ENCODE results near the gene SMCO2. TPM values are rescaled to one million over a fixed set of nuclear protein-coding genes. Genes with fewer than 3 reads are reported as not detected.

The SMCO2 gene
- total and polyA plus RNA-seq, 4 donors: not detected

GRCh38 chr12:27436029-27436428, 10.5 kb upstream of the SMCO2 start (continued):
- TF ChIP-seq CTCF (IDR thresholded peaks at IDR 0.05; ENCODE audit: low read depth, low read length, missing input control): no peak
- TF ChIP-seq RXRA (IDR thresholded peaks at IDR 0.05): no peak
- TF ChIP-seq JUND (IDR thresholded peaks at IDR 0.05): no peak
- no peak for TF ChIP-seq HNF4G (IDR thresholded peaks at IDR 0.05)
- TF ChIP-seq GABPA (IDR thresholded peaks at IDR 0.05 in 1 of 2, conservative IDR thresholded peaks at IDR 0.05 in 1 of 2): no peak
- TF ChIP-seq MAX (IDR thresholded peaks at IDR 0.05): no peak

- H3K9ac ChIP-seq (ENCODE audit: low read depth in 1 of 2, low read length in 2 of 2): no peak overlapping the region
- H3K4me3 ChIP-seq (ENCODE audit: low read depth in 1 of 3, low read length in 3 of 3): no peak overlapping the region
- peaks cover 0 to 2% (median 0%) of the 10 kb centered on the region in 4 donors for H3K4me1 ChIP-seq (ENCODE audit: control insufficient read depth in 4 of 4, insufficient read depth in 4 of 4, low read length in 3 of 4)
- no peak overlapping the region for H3K27ac ChIP-seq (ENCODE audit: low read depth in 1 of 2, low read length in 2 of 2)
- no peaks in the 10 kb centered on the region for H3K36me3 ChIP-seq (ENCODE audit: control insufficient read depth in 4 of 4, insufficient read depth in 3 of 4, low read depth in 1 of 4, low read length in 3 of 4)
- DNase-seq (ENCODE audit: low spot score): no peak
- TF ChIP-seq HNF4A (conservative IDR thresholded peaks at IDR 0.05) (no peak), YY1 (IDR thresholded peaks at IDR 0.05) (no peak), JUND (IDR thresholded peaks at IDR 0.05) (no peak), ZBTB33 (IDR thresholded peaks at IDR 0.05) (no peak), ATF3 (IDR thresholded peaks at IDR 0.05) (no peak)
- WGBS: 92% methylated on average over 1 of the region's 1 CpG
- no peaks in the 10 kb centered on the region for H3K9me3 ChIP-seq (ENCODE audit: control insufficient read depth in 4 of 4, low read length in 3 of 4)
- no peaks in the 10 kb centered on the region for H3K27me3 ChIP-seq (ENCODE audit: control insufficient read depth in 4 of 4, insufficient read depth in 4 of 4, low read length in 3 of 4)
Measured at GRCh38 chr12:27436768-27437167, 9.8 kb upstream of the SMCO2 start.

GRCh38 chr12:27437839-27438238, 8.7 kb upstream of the SMCO2 start:
- 90% methylated on average over 2 of the region's 2 CpGs for WGBS
- no peak for TF ChIP-seq TAF1 (conservative IDR thresholded peaks at IDR 0.05)
- TF ChIP-seq FOXA1 (IDR thresholded peaks at IDR 0.05): no peak
- no peak for TF ChIP-seq MAX (IDR thresholded peaks at IDR 0.05)
- peaks cover 0 to 2% (median 0%) of the 10 kb centered on the region in 4 donors for H3K4me1 ChIP-seq (ENCODE audit: control insufficient read depth in 4 of 4, insufficient read depth in 4 of 4, low read length in 3 of 4)
- no peaks in the 10 kb centered on the region for H3K9me3 ChIP-seq (ENCODE audit: control insufficient read depth in 4 of 4, low read length in 3 of 4)
- H3K27ac ChIP-seq (ENCODE audit: low read depth in 1 of 2, low read length in 2 of 2): no peak overlapping the region
- H3K36me3 ChIP-seq (ENCODE audit: control insufficient read depth in 4 of 4, insufficient read depth in 3 of 4, low read depth in 1 of 4, low read length in 3 of 4): no peaks in the 10 kb centered on the region
- no peak for DNase-seq (ENCODE audit: low spot score)
- no peak overlapping the region for H3K9ac ChIP-seq (ENCODE audit: low read depth in 1 of 2, low read length in 2 of 2)
- H3K27me3 ChIP-seq (ENCODE audit: control insufficient read depth in 4 of 4, insufficient read depth in 4 of 4, low read length in 3 of 4): no peaks in the 10 kb centered on the region
- H3K4me3 ChIP-seq (ENCODE audit: low read depth in 1 of 3, low read length in 3 of 3): no peak overlapping the region

GRCh38 chr12:27447761-27448160, 1.2 kb downstream of the SMCO2 start:
- DNase-seq (ENCODE audit: low spot score): no peak
- H3K27ac ChIP-seq (ENCODE audit: low read depth in 1 of 2, low read length in 2 of 2): no peak overlapping the region
- TF ChIP-seq CTCF (IDR thresholded peaks at IDR 0.05; ENCODE audit: low read depth, low read length, missing input control) (no peak), MAX (IDR thresholded peaks at IDR 0.05) (no peak), NR2F2 (IDR thresholded peaks at IDR 0.05) (no peak), ZBTB33 (IDR thresholded peaks at IDR 0.05) (no peak), JUND (IDR thresholded peaks at IDR 0.05) (no peak), RAD21 (IDR thresholded peaks at IDR 0.05) (no peak), ATF3 (IDR thresholded peaks at IDR 0.05) (no peak), YY1 (IDR thresholded peaks at IDR 0.05) (no peak)
- WGBS: 87% methylated on average over 8 of the region's 8 CpGs
- H3K9ac ChIP-seq (ENCODE audit: low read depth in 1 of 2, low read length in 2 of 2): no peak overlapping the region
- H3K4me1 ChIP-seq (ENCODE audit: control insufficient read depth in 4 of 4, insufficient read depth in 4 of 4, low read length in 3 of 4): no peaks in the 10 kb centered on the region
- peaks cover 0 to 4% (median under 1%) of the 10 kb centered on the region in 4 donors for H3K9me3 ChIP-seq (ENCODE audit: control insufficient read depth in 4 of 4, low read length in 3 of 4)
- no peaks in the 10 kb centered on the region for H3K27me3 ChIP-seq (ENCODE audit: control insufficient read depth in 4 of 4, insufficient read depth in 4 of 4, low read length in 3 of 4)
- no peak overlapping the region for H3K4me3 ChIP-seq (ENCODE audit: low read depth in 1 of 3, low read length in 3 of 3)
- no peaks in the 10 kb centered on the region for H3K36me3 ChIP-seq (ENCODE audit: control insufficient read depth in 4 of 4, insufficient read depth in 3 of 4, low read depth in 1 of 4, low read length in 3 of 4)

Measured in liver (tissue), 9 donors.